Measurements from ENCODE around the gene GRID1.
"Not testable (repeated sequence)": the region's sequence is repeated elsewhere in the genome, so short reads cannot be mapped to it uniquely, and the experiment has no call there.

The GRID1 gene

GRCh38 chr10:86111902-86112545, 254.6 kb downstream of the GRID1 start:
- ATAC-seq, result no peak
- no peaks in the 10 kb centered on the region for H3K36me3 Mint-ChIP-seq
- H3K27ac Mint-ChIP-seq, result no peak overlapping the region
- no peaks in the 10 kb centered on the region for H3K9me3 Mint-ChIP-seq
- no peak overlapping the region for H3K4me3 Mint-ChIP-seq
- H3K27me3 Mint-ChIP-seq, result no peaks in the 10 kb centered on the region
- no peaks in the 10 kb centered on the region for H3K4me1 Mint-ChIP-seq

GRCh38 chr10:86110156-86110786, 256.3 kb downstream of the GRID1 start:
- Mint-ChIP-seq H3K27ac (no peak overlapping the region), H3K4me1 (no peaks in the 10 kb centered on the region)
- ATAC-seq, result no peak

GRCh38 chr10:86109421-86109820, 257.2 kb downstream of the GRID1 start:
- ATAC-seq, result no peak
- Mint-ChIP-seq H3K27me3 (no peaks in the 10 kb centered on the region), H3K4me1 (no peaks in the 10 kb centered on the region), H3K27ac (no peak overlapping the region), H3K9me3 (no peaks in the 10 kb centered on the region), H3K4me3 (no peak overlapping the region), H3K36me3 (no peaks in the 10 kb centered on the region)

More at GRCh38 chr10:86110156-86110786, 256.3 kb downstream of the GRID1 start:
- Mint-ChIP-seq H3K9me3 (no peaks in the 10 kb centered on the region), H3K4me3 (no peak overlapping the region), H3K27me3 (no peaks in the 10 kb centered on the region), H3K36me3 (no peaks in the 10 kb centered on the region)

- Mint-ChIP-seq H3K27ac (no peak overlapping the region), H3K9me3 (no peaks in the 10 kb centered on the region), H3K27me3 (no peaks in the 10 kb centered on the region), H3K36me3 (no peaks in the 10 kb centered on the region), H3K4me1 (no peaks in the 10 kb centered on the region), H3K4me3 (no peak overlapping the region)
- no peak for ATAC-seq
Measured at GRCh38 chr10:86108696-86109095, 257.9 kb downstream of the GRID1 start.

- H3K4me1 Mint-ChIP-seq, H3K4me3 Mint-ChIP-seq, ATAC-seq, H3K27me3 Mint-ChIP-seq, H3K9me3 Mint-ChIP-seq, H3K27ac Mint-ChIP-seq, H3K36me3 Mint-ChIP-seq: not testable (repeated sequence)
Measured at GRCh38 chr10:86107611-86108310, 258.8 kb downstream of the GRID1 start.

- ATAC-seq, result no peak
- Mint-ChIP-seq H3K27me3 (no peaks in the 10 kb centered on the region), H3K27ac (no peak overlapping the region), H3K9me3 (no peaks in the 10 kb centered on the region), H3K4me1 (no peaks in the 10 kb centered on the region), H3K4me3 (no peak overlapping the region), H3K36me3 (no peaks in the 10 kb centered on the region)
Measured at GRCh38 chr10:86107131-86107530, 259.5 kb downstream of the GRID1 start.

GRCh38 chr10:86106616-86107015, 260.0 kb downstream of the GRID1 start:
- Mint-ChIP-seq H3K27ac (no peak overlapping the region), H3K4me3 (no peak overlapping the region), H3K36me3 (no peaks in the 10 kb centered on the region), H3K4me1 (no peaks in the 10 kb centered on the region), H3K9me3 (no peaks in the 10 kb centered on the region), H3K27me3 (no peaks in the 10 kb centered on the region)
- no peak for ATAC-seq

GRCh38 chr10:86105640-86106039, 261.0 kb downstream of the GRID1 start:
- Mint-ChIP-seq H3K4me1 (no peaks in the 10 kb centered on the region), H3K27ac (no peak overlapping the region), H3K36me3 (no peaks in the 10 kb centered on the region), H3K9me3 (no peaks in the 10 kb centered on the region), H3K27me3 (no peaks in the 10 kb centered on the region), H3K4me3 (no peak overlapping the region)
- no peak for ATAC-seq

GRCh38 chr10:86105181-86105580, 261.4 kb downstream of the GRID1 start:
- H3K27me3 Mint-ChIP-seq, result no peaks in the 10 kb centered on the region
- H3K36me3 Mint-ChIP-seq, result no peaks in the 10 kb centered on the region
- H3K27ac Mint-ChIP-seq, result no peak overlapping the region
- H3K9me3 Mint-ChIP-seq, result no peaks in the 10 kb centered on the region
- no peak overlapping the region for H3K4me3 Mint-ChIP-seq
- H3K4me1 Mint-ChIP-seq, result no peaks in the 10 kb centered on the region
- no peak for ATAC-seq

- no peak overlapping the region for H3K4me3 Mint-ChIP-seq
- no peak for ATAC-seq
- no peaks in the 10 kb centered on the region for H3K27me3 Mint-ChIP-seq
- no peaks in the 10 kb centered on the region for H3K4me1 Mint-ChIP-seq
- no peak overlapping the region for H3K27ac Mint-ChIP-seq
- no peaks in the 10 kb centered on the region for H3K9me3 Mint-ChIP-seq
- H3K36me3 Mint-ChIP-seq, result no peaks in the 10 kb centered on the region
Measured at GRCh38 chr10:86104611-86105145, 261.9 kb downstream of the GRID1 start.

- H3K9me3 Mint-ChIP-seq, result no peaks in the 10 kb centered on the region
- ATAC-seq, result no peak
- H3K27me3 Mint-ChIP-seq, result no peaks in the 10 kb centered on the region
- H3K4me3 Mint-ChIP-seq, result no peak overlapping the region
- no peaks in the 10 kb centered on the region for H3K36me3 Mint-ChIP-seq
- H3K4me1 Mint-ChIP-seq, result no peaks in the 10 kb centered on the region
- H3K27ac Mint-ChIP-seq, result no peak overlapping the region
Measured at GRCh38 chr10:86104156-86104555, 262.4 kb downstream of the GRID1 start.

GRCh38 chr10:86103391-86104101, 263.0 kb downstream of the GRID1 start:
- H3K9me3 Mint-ChIP-seq, result no peaks in the 10 kb centered on the region
- no peak overlapping the region for H3K27ac Mint-ChIP-seq
- H3K4me3 Mint-ChIP-seq, result no peak overlapping the region
- H3K4me1 Mint-ChIP-seq, result no peaks in the 10 kb centered on the region
- H3K27me3 Mint-ChIP-seq, result no peaks in the 10 kb centered on the region
- ATAC-seq, result no peak
- H3K36me3 Mint-ChIP-seq, result no peaks in the 10 kb centered on the region

GRCh38 chr10:86102451-86102850, 264.1 kb downstream of the GRID1 start:
- no peaks in the 10 kb centered on the region for H3K4me1 Mint-ChIP-seq
- no peaks in the 10 kb centered on the region for H3K36me3 Mint-ChIP-seq
- no peaks in the 10 kb centered on the region for H3K27me3 Mint-ChIP-seq
- no peak for ATAC-seq
- no peak overlapping the region for H3K4me3 Mint-ChIP-seq
- peaks cover under 1% of the 10 kb centered on the region for H3K9me3 Mint-ChIP-seq
- no peak overlapping the region for H3K27ac Mint-ChIP-seq

GRCh38 chr10:86102031-86102430, 264.6 kb downstream of the GRID1 start:
- no peak overlapping the region for H3K4me3 Mint-ChIP-seq

GRCh38 chr10:86100581-86101061, 266.0 kb downstream of the GRID1 start:
- ATAC-seq, result peak; percentile 18
- Mint-ChIP-seq H3K27me3 (no peaks in the 10 kb centered on the region), H3K4me3 (no peak overlapping the region), H3K36me3 (no peaks in the 10 kb centered on the region), H3K9me3 (peaks cover 3% of the 10 kb centered on the region), H3K4me1 (no peaks in the 10 kb centered on the region), H3K27ac (no peak overlapping the region)

More at GRCh38 chr10:86102031-86102430, 264.6 kb downstream of the GRID1 start:
- H3K4me1 Mint-ChIP-seq, result no peaks in the 10 kb centered on the region
- no peak for ATAC-seq
- H3K27me3 Mint-ChIP-seq, result no peaks in the 10 kb centered on the region
- peaks cover 3% of the 10 kb centered on the region for H3K9me3 Mint-ChIP-seq
- no peak overlapping the region for H3K27ac Mint-ChIP-seq
- no peaks in the 10 kb centered on the region for H3K36me3 Mint-ChIP-seq
